KOPT-K1 (cell line): ENCODE measurements around the gene VPS52.
A peak's percentile ranks its signal among the peaks of the same experiment; 100 is the strongest.

Experiments
- H3K27ac ChIP-seq: fragments of 200-600 bp; sonication (generic); 2 replicates; pipeline ENCODE4 v1.5.1; 2016; ENCODE audit warnings: antibody characterized with exemption, mild to moderate bottlenecking, low read depth, low read length; ENCODE audit not compliant: poor library complexity, severe bottlenecking
- H3K36me3 ChIP-seq: fragments of 200-600 bp; sonication (generic); 2 replicates; pipeline ENCODE4 v1.5.1; 2017; ENCODE audit warnings: antibody characterized with exemption, mild to moderate bottlenecking, low read length, moderate library complexity; ENCODE audit not compliant: insufficient read depth
- H3K9me3 ChIP-seq: fragments of 200-600 bp; sonication (generic); 2 replicates; pipeline ENCODE4 v1.5.1; 2017; ENCODE audit warnings: antibody characterized with exemption, low read length, mild to moderate bottlenecking; ENCODE audit not compliant: insufficient read depth, poor library complexity, severe bottlenecking

Gene VPS52

GRCh38 chr6:33217246-33217645, 54.4 kb downstream of the VPS52 start:
- no peaks in the 10 kb centered on the region for H3K9me3 ChIP-seq

GRCh38 chr6:33216117-33216649, 55.5 kb downstream of the VPS52 start:
- Histone ChIP-seq H3K27ac (no peak overlapping the region), H3K9me3 (no peaks in the 10 kb centered on the region), H3K36me3 (peaks cover 3% of the 10 kb centered on the region; the same call in 1 of the 2 replicates)

More at GRCh38 chr6:33217246-33217645, 54.4 kb downstream of the VPS52 start:
- Histone ChIP-seq H3K36me3 (no peaks in the 10 kb centered on the region), H3K27ac (no peak overlapping the region)

GRCh38 chr6:33215271-33216116, 56.2 kb downstream of the VPS52 start:
- Histone ChIP-seq H3K27ac (no peak overlapping the region), H3K9me3 (no peaks in the 10 kb centered on the region), H3K36me3 (peaks cover 9% of the 10 kb centered on the region; the same call in 1 of the 2 replicates)

- H3K9me3 ChIP-seq, result no peaks in the 10 kb centered on the region
- peaks cover 21% of the 10 kb centered on the region for H3K36me3 ChIP-seq
- H3K27ac ChIP-seq, result no peak overlapping the region
Measured at GRCh38 chr6:33213989-33214335, 57.7 kb downstream of the VPS52 start.

- Histone ChIP-seq H3K27ac (no peak overlapping the region), H3K36me3 (peaks cover 21% of the 10 kb centered on the region), H3K9me3 (no peaks in the 10 kb centered on the region)
Measured at GRCh38 chr6:33213166-33213988, 58.3 kb downstream of the VPS52 start.

- peaks cover 21% of the 10 kb centered on the region for H3K36me3 ChIP-seq
- no peaks in the 10 kb centered on the region for H3K9me3 ChIP-seq
- H3K27ac ChIP-seq, result no peak overlapping the region
Measured at GRCh38 chr6:33212857-33213165, 58.9 kb downstream of the VPS52 start.

- Histone ChIP-seq H3K27ac (no peak overlapping the region), H3K9me3 (no peaks in the 10 kb centered on the region), H3K36me3 (peaks cover 21% of the 10 kb centered on the region)
Measured at GRCh38 chr6:33211666-33212422, 59.8 kb downstream of the VPS52 start.

GRCh38 chr6:33211136-33211535, 60.5 kb downstream of the VPS52 start:
- no peak overlapping the region for H3K27ac ChIP-seq
- peaks cover 21% of the 10 kb centered on the region for H3K36me3 ChIP-seq
- no peaks in the 10 kb centered on the region for H3K9me3 ChIP-seq

GRCh38 chr6:33209856-33210255, 61.8 kb downstream of the VPS52 start:
- peaks cover 21% of the 10 kb centered on the region for H3K36me3 ChIP-seq
- no peaks in the 10 kb centered on the region for H3K9me3 ChIP-seq
- no peak overlapping the region for H3K27ac ChIP-seq

- Histone ChIP-seq H3K36me3 (peaks cover 28% of the 10 kb centered on the region), H3K27ac (peak within 1 kb of the TSS; percentile 79), H3K9me3 (no peaks in the 10 kb centered on the region)
Measured at GRCh38 chr6:33208091-33208967, 63.3 kb downstream of the VPS52 start, which contains the start of gene RING1. RING1 (plus strand) TSS chr6:33208500; CDS start chr6:33208823, 323 bp downstream.

- peaks cover 35% of the 10 kb centered on the region for H3K36me3 ChIP-seq
- peak overlapping the region; percentile 79 for H3K27ac ChIP-seq
Measured at GRCh38 chr6:33207552-33208090, 64.1 kb downstream of the VPS52 start.

GRCh38 chr6:33206864-33207551, 64.7 kb downstream of the VPS52 start:
- Histone ChIP-seq H3K9me3 (no peaks in the 10 kb centered on the region), H3K36me3 (peaks cover 41% of the 10 kb centered on the region), H3K27ac (no peak overlapping the region)

More at GRCh38 chr6:33207552-33208090, 64.1 kb downstream of the VPS52 start:
- H3K9me3 ChIP-seq, result no peaks in the 10 kb centered on the region

GRCh38 chr6:33206027-33206863, 65.4 kb downstream of the VPS52 start:
- Histone ChIP-seq H3K9me3 (no peaks in the 10 kb centered on the region), H3K36me3 (peaks cover 42% of the 10 kb centered on the region), H3K27ac (no peak overlapping the region)
